HEK293 (cell line): ENCODE data around the gene ABTB2.

Source experiments
- ZNF433 ChIP-seq: fragments of 450-650 bp; formaldehyde crosslinking; IDR thresholded peaks from 2 replicates; pipeline ENCODE4 v1.5.1; 2016; ENCODE audit warnings: missing biosample characterization, missing genetic modification characterization, low read depth
- TF ChIP-seq, protein P1 (sequence below): fragments of 450-650 bp; formaldehyde crosslinking; IDR thresholded peaks from 2 replicates; pipeline ENCODE4 v1.5.1; 2016; ENCODE audit warnings: missing biosample characterization, missing genetic modification characterization

- TF ChIP-seq ZNF433, result no peak
- TF ChIP-seq, protein P1, sequence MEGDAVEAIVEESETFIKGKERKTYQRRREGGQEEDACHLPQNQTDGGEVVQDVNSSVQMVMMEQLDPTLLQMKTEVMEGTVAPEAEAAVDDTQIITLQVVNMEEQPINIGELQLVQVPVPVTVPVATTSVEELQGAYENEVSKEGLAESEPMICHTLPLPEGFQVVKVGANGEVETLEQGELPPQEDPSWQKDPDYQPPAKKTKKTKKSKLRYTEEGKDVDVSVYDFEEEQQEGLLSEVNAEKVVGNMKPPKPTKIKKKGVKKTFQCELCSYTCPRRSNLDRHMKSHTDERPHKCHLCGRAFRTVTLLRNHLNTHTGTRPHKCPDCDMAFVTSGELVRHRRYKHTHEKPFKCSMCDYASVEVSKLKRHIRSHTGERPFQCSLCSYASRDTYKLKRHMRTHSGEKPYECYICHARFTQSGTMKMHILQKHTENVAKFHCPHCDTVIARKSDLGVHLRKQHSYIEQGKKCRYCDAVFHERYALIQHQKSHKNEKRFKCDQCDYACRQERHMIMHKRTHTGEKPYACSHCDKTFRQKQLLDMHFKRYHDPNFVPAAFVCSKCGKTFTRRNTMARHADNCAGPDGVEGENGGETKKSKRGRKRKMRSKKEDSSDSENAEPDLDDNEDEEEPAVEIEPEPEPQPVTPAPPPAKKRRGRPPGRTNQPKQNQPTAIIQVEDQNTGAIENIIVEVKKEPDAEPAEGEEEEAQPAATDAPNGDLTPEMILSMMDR, result no peak
Measured at GRCh38 chr11:34150494-34151151, 207.2 kb downstream of the ABTB2 start.
